Panc1 (cell line): Measurements from ENCODE around the gene QPCTL. TPM values are rescaled to one million over a fixed set of nuclear protein-coding genes. Genes with fewer than 3 reads are reported as not detected.

Experiments
- ATAC-seq: fragments of 200-7000 bp; cut with Tn5 transposase; 2 replicates; pipeline ENCODE4 v1.9.1; 2020; ENCODE audit warnings: mild to moderate bottlenecking, moderate library complexity
- BruUV-seq: library from RNA; stranded (reverse); fragments of 400-500 nt; replicated peaks from 2 replicates; lab custom pipeline; 2021; lab: Mats Ljungman, UMichigan
- CTCF ChIA-PET: fragments of 300-600 bp; sonication (Branson Sonifier 250); formaldehyde crosslinking; loops from one replicate; lab custom pipeline; 2022; ENCODE audit warnings: antibody characterized with exemption; lab: Charles Lee
- POLR2A ChIA-PET: fragments of 300-600 bp; sonication (Branson Sonifier 250); formaldehyde crosslinking; loops from one replicate; lab custom pipeline; 2022; ENCODE audit warnings: antibody characterized with exemption; lab: Charles Lee
- DNase-seq: peaks from one replicate; pipeline ENCODE4 v3.0.0-alpha.2; 2010; ENCODE audit warnings: low read depth, low spot score
- H3K27ac ChIP-seq: 2 replicates; pipeline ENCODE4 v1.5.1; 2011; ENCODE audit warnings: mild to moderate bottlenecking, low read length, inconsistent platforms
- H3K27me3 ChIP-seq: fragments of 200-500 bp; sonication (Bioruptor generic); 2 replicates; pipeline ENCODE4 v1.6.0; 2014; ENCODE audit warnings: low read length, inconsistent platforms; ENCODE audit not compliant: control insufficient read depth, insufficient read depth
- H3K36me3 ChIP-seq: fragments of 200-500 bp; sonication (Bioruptor generic); 2 replicates; pipeline ENCODE4 v1.5.1; 2014; ENCODE audit warnings: inconsistent platforms, mild to moderate bottlenecking, low read length, moderate library complexity; ENCODE audit not compliant: control insufficient read depth, insufficient read depth
- H3K4me1 ChIP-seq: 2 replicates; pipeline ENCODE4 v1.5.1; 2011; ENCODE audit warnings: inconsistent platforms, mild to moderate bottlenecking, low read length, moderate library complexity; ENCODE audit not compliant: control insufficient read depth, insufficient read depth
- H3K4me3 ChIP-seq, 2 experiments: 2 replicates each; pipeline ENCODE4 v1.5.1; 2011 to 2012; ENCODE audit warnings: low read depth in 2 of 2, low read length in 2 of 2, mild to moderate bottlenecking in 2 of 2, inconsistent platforms in 1 of 2, moderate library complexity in 1 of 2
- H3K9me3 ChIP-seq: fragments of 200-500 bp; sonication (Bioruptor generic); 2 replicates; pipeline ENCODE4 v1.5.1; 2014; ENCODE audit warnings: low read depth, mild to moderate bottlenecking, inconsistent platforms, low read length, moderate library complexity; ENCODE audit not compliant: control insufficient read depth, insufficient read depth
- POLR2AphosphoS5 ChIP-seq: IDR thresholded peaks from 2 replicates; pipeline ENCODE4 v1.6.1; 2012; ENCODE audit warnings: mild to moderate bottlenecking, low read depth, low read length, moderate library complexity
- SIN3A ChIP-seq: IDR thresholded peaks from 2 replicates; pipeline ENCODE4 v1.6.1; 2012; ENCODE audit warnings: low read depth, mild to moderate bottlenecking, low read length, moderate library complexity, borderline replicate concordance; ENCODE audit not compliant: insufficient read depth
- TCF7L2 ChIP-seq: IDR thresholded peaks from 2 replicates; pipeline ENCODE4 v1.6.1; 2011; ENCODE audit warnings: mild to moderate bottlenecking, low read depth, low read length, inconsistent platforms
- in situ Hi-C: cut with HindIII; loops from 2 replicates; pipeline ENCODE4 v1.10.0; 2016; ENCODE audit warnings: low sequenced_read_pairs, low pct_unique_long_range_greater_than_20kb
- intact Hi-C: fragments of 100-400 bp; cut with micrococcal nuclease; formaldehyde crosslinking; loops from one replicate; pipeline ENCODE4 v1.10.0; 2022; ENCODE audit not compliant: unreplicated experiment
- total RNA-seq: library from RNA; stranded (reverse); gene quantifications from one replicate; pipeline ENCODE4 v1.2.1, GENCODE V29; 2021; ENCODE audit not compliant: unreplicated experiment
- TF ChIP-seq, protein P1 (sequence below), 2 experiments: IDR thresholded peaks; 2 replicates each; pipeline ENCODE4 v1.6.1; 2011 to 2012; ENCODE audit warnings: low read depth in 2 of 2, control low read depth in 1 of 2, low read length in 1 of 2, mild to moderate bottlenecking in 1 of 2, moderate library complexity in 1 of 2; ENCODE audit not compliant: insufficient read depth in 1 of 2
- TF ChIP-seq, protein P2 (sequence below): fragments of 450-650 bp; IDR thresholded peaks from 2 replicates; pipeline ENCODE4 v1.5.1; 2017; ENCODE audit warnings: mild to moderate bottlenecking

Gene QPCTL
- total RNA-seq, 1 experiment from 2014 or later = 19.4 TPM

DNA sequence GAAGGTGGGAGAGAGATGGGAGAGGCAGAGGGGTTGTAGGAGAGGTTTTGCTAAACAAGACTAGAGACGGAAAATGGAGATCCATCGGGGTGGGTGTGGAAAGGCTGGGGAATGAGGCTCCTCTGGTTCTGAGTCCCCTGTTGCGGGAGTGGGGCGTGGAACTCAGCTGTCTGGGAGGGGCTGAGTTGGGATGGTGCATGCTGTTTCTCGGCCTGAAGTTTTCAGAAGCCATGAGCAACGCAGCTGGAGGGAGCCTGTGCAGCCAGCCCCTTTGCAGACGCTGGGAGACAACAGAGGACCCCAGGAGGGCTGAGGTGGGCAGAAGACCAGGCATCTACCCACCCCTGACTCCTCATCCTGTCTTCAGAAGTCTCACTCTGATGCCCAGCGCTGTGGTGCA, 31.8 kb upstream of the QPCTL start:
- POLR2A ChIA-PET = no interaction called here
- Histone ChIP-seq H3K9me3 (no peaks in the 10 kb centered on the region), H3K4me1 (no peaks in the 10 kb centered on the region), H3K27ac (no peak overlapping the region), H3K36me3 (no peaks in the 10 kb centered on the region), H3K27me3 (no peaks in the 10 kb centered on the region), H3K4me3 (no peak overlapping the region)
- in situ Hi-C loops = no loop called here
- CTCF ChIA-PET = no interaction called here
- intact Hi-C loops = no loop called here
- BruUV-seq = no TSS peak
- TF ChIP-seq POLR2AphosphoS5 (no peak), TCF7L2 (no peak), SIN3A (no peak)
- TF ChIP-seq, protein P1, sequence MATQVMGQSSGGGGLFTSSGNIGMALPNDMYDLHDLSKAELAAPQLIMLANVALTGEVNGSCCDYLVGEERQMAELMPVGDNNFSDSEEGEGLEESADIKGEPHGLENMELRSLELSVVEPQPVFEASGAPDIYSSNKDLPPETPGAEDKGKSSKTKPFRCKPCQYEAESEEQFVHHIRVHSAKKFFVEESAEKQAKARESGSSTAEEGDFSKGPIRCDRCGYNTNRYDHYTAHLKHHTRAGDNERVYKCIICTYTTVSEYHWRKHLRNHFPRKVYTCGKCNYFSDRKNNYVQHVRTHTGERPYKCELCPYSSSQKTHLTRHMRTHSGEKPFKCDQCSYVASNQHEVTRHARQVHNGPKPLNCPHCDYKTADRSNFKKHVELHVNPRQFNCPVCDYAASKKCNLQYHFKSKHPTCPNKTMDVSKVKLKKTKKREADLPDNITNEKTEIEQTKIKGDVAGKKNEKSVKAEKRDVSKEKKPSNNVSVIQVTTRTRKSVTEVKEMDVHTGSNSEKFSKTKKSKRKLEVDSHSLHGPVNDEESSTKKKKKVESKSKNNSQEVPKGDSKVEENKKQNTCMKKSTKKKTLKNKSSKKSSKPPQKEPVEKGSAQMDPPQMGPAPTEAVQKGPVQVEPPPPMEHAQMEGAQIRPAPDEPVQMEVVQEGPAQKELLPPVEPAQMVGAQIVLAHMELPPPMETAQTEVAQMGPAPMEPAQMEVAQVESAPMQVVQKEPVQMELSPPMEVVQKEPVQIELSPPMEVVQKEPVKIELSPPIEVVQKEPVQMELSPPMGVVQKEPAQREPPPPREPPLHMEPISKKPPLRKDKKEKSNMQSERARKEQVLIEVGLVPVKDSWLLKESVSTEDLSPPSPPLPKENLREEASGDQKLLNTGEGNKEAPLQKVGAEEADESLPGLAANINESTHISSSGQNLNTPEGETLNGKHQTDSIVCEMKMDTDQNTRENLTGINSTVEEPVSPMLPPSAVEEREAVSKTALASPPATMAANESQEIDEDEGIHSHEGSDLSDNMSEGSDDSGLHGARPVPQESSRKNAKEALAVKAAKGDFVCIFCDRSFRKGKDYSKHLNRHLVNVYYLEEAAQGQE (IDR thresholded peaks at IDR 0.05; ENCODE audit: insufficient read depth in 1 of 2, low read depth in 2 of 2, low read length in 1 of 2) = no peak
- TF ChIP-seq, protein P2, sequence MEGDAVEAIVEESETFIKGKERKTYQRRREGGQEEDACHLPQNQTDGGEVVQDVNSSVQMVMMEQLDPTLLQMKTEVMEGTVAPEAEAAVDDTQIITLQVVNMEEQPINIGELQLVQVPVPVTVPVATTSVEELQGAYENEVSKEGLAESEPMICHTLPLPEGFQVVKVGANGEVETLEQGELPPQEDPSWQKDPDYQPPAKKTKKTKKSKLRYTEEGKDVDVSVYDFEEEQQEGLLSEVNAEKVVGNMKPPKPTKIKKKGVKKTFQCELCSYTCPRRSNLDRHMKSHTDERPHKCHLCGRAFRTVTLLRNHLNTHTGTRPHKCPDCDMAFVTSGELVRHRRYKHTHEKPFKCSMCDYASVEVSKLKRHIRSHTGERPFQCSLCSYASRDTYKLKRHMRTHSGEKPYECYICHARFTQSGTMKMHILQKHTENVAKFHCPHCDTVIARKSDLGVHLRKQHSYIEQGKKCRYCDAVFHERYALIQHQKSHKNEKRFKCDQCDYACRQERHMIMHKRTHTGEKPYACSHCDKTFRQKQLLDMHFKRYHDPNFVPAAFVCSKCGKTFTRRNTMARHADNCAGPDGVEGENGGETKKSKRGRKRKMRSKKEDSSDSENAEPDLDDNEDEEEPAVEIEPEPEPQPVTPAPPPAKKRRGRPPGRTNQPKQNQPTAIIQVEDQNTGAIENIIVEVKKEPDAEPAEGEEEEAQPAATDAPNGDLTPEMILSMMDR = no peak
- DNase-seq (no peak), ATAC-seq (no peak)

DNA sequence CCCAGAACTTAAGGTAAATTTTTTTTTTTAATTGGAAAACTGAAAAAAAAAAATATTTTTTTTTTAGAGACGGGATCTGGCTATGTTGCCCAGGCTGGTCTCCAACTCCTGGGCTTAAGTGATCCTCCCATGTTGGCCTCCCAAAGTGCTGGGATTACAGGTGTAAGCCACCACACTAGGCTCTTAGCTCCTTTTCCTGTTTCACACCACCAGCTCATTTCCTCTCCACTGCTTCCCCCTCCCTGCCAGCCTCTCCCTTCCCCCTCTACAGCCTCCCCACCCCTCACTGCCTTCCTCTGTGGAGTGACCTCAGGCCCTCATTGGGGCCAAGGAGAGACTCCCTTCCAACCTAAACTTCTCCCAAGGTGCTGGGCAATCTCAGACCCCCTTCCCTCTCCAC, 28.7 kb upstream of the QPCTL start:
- CTCF ChIA-PET = no interaction called here
- TF ChIP-seq POLR2AphosphoS5 (no peak), SIN3A (no peak), TCF7L2 (no peak)
- TF ChIP-seq, protein P2 = no peak
- TF ChIP-seq, protein P1 (IDR thresholded peaks at IDR 0.05; ENCODE audit: insufficient read depth in 1 of 2, low read depth in 2 of 2, low read length in 1 of 2) = no peak
- H3K36me3 ChIP-seq = no peaks in the 10 kb centered on the region
- no peak overlapping the region for H3K4me3 ChIP-seq
- no peak for ATAC-seq
- no peaks in the 10 kb centered on the region for H3K4me1 ChIP-seq
- intact Hi-C loops = no loop called here
- in situ Hi-C loops = no loop called here
- POLR2A ChIA-PET = interaction anchor here (0.6 kb wide), 1 partner anchor 12 kb away, joined by 7 read pairs; no protein-coding TSS in a partner anchor
- no peaks in the 10 kb centered on the region for H3K9me3 ChIP-seq
- no peak for DNase-seq
- H3K27me3 ChIP-seq = no peaks in the 10 kb centered on the region
- H3K27ac ChIP-seq = no peak overlapping the region
- BruUV-seq = no TSS peak
